Heart right ventricle (tissue), 16 donors: ENCODE results near the gene THAP9. TPM values are rescaled to one million over a fixed set of nuclear protein-coding genes. Genes with fewer than 3 reads are reported as not detected.
A peak's percentile ranks its signal among the peaks of the same experiment; 100 is the strongest.

Source experiments
- ATAC-seq, 8 donors: fragments of 200-7000 bp; cut with Tn5 transposase; one replicate each; pipeline ENCODE4 v1.9.1; 2020; ENCODE audit warnings: mild to moderate bottlenecking in 8 of 8, moderate library complexity in 8 of 8, moderate number of reproducible peaks in 1 of 8
- DNase-seq, 2 donors: peaks; one replicate each; pipeline ENCODE4 v3.0.0-alpha.2; 2020
- H3K27ac ChIP-seq, 10 donors: fragments of 200-600 bp; sonication (generic) in 2 of 10; one replicate each; pipeline versions ENCODE4 v1.5.0 to v1.8.0; 2020 to 2022; ENCODE audit warnings: mild to moderate bottlenecking in 3 of 10
- H3K27me3 ChIP-seq, 7 donors: fragments of 200-600 bp; one replicate each; pipeline ENCODE4 v1.8.0; 2021 to 2022; ENCODE audit warnings: mild to moderate bottlenecking in 2 of 7
- H3K36me3 ChIP-seq, 9 donors: fragments of 200-600 bp; sonication (generic) in 1 of 9; one replicate each; pipeline versions ENCODE4 v1.5.0 to v1.8.0; 2020 to 2022; ENCODE audit warnings: mild to moderate bottlenecking in 2 of 9
- H3K4me1 ChIP-seq, 9 donors: fragments of 200-600 bp; sonication (generic) in 1 of 9; one replicate each; pipeline versions ENCODE4 v1.5.0 to v1.8.0; 2020 to 2022; ENCODE audit warnings: mild to moderate bottlenecking in 4 of 9
- H3K4me3 ChIP-seq, 10 donors: fragments of 200-600 bp; sonication (generic) in 2 of 10; one replicate each; pipeline versions ENCODE4 v1.5.0 to v1.8.0; 2020 to 2022; ENCODE audit warnings: mild to moderate bottlenecking in 7 of 10, moderate library complexity in 2 of 10
- H3K9me3 ChIP-seq, 11 donors: fragments of 200-600 bp in 10 of 11; sonication (generic) in 2 of 11; one replicate each; pipeline versions ENCODE4 v1.5.0 to v1.8.0; 2013 to 2022; ENCODE audit warnings: mild to moderate bottlenecking in 2 of 11, control low read depth in 1 of 11, moderate library complexity in 1 of 11
- WGBS, 2 donors: extraction: QIAGEN DNeasy Blood & Tissue Kit; methylation state at CpG; one replicate each; pipeline ENCODE4 v1.1.7; 2013; ENCODE audit warnings: inconsistent platforms in 1 of 2; 5-methylcytosine and 5-hydroxymethylcytosine counted together
- intact Hi-C, 10 donors: fragments of 100-400 bp; cut with DNase I; formaldehyde crosslinking; loops; one replicate each; pipeline versions ENCODE4 v1.11.1 to v1.14.2; 2022
- polyA plus RNA-seq, 2 donors: library from polyadenylated mRNA; stranded (reverse); fragments of 200-250 nt; gene quantifications; one replicate each; pipeline ENCODE4 v1.2.3, GENCODE V29; 2013
- total RNA-seq, 10 donors: library from RNA; stranded (reverse); fragmentation: NEBNext Ultra II Directional in 3 of 10; extraction: Animal tissue kit (Norgen Biotek cat#: 25700) in 3 of 10; gene quantifications; one replicate each; pipeline versions ENCODE4 v1.2.1 to v1.2.4, GENCODE V29; 2021 to 2023
- TF ChIP-seq, protein P1 (sequence below), 9 donors: fragments of 200-600 bp; sonication (generic) in 2 of 9; IDR thresholded peaks; one replicate each; pipeline versions ENCODE4 v1.5.0 to v1.8.0; 2021 to 2022; ENCODE audit warnings: antibody characterized with exemption in 9 of 9, mild to moderate bottlenecking in 5 of 9, moderate library complexity in 1 of 9
- donor health status: Arrhythmogenic right ventricular cardiomyopathy.
- donor health status: ischemic (EF 13 %, LVEDD 7.1; RV severe dilation, severe dysfunction).
- donor health status: healthy with polysubstance abuse.
- donor health status: DM: no; HTN: yes; CAD: no.
- donor health status: DM: no; HTN: no; CAD: no.
- donor health status: ischemic (EF 25% LVEDD 6.9; RV normal size, moderate dysfunction).
- donor health status: ischemic (EF 25% LVEDD 5.7; RV mildly dilated, moderate dysfunction).
- donor health status: healthy.
- donor health status: DM: yes; HTN: yes; CAD: no.
- donor health status: Ischemic cardiomyopathy.
- donor health status: ischemic (EF 35%, LVEDD 5.7; RV mildly dilated, moderate dysfunction).
- donor health status: nonischemic (EF 11% LVEDD 7.7; RV severe dilation, severe dysfunction).
- donor health status: DM: yes; HTN: yes; CAD: no.
- donor health status: PGD.
- donor health status: ischemic (EF 29% LVEDD 5.4; RV normal size, mild dysfunction).
- donor health status: nonischemic (EF 23%, LVEDD 6.1; RV moderate dilation, normal function).

The THAP9 gene
- total and polyA plus RNA-seq, 12 donors = 1.9 to 9.1 (median 5.7) TPM

- no peak for DNase-seq
- Histone ChIP-seq H3K36me3 (peaks cover 0 to 36% (median 2%) of the 10 kb centered on the region in 9 donors), H3K4me1 (peaks cover 0 to 52% (median 36%) of the 10 kb centered on the region in 9 donors), H3K4me3 (peak overlapping the region; percentile 56 to 88 (median 72)), H3K9me3 (no peaks in the 10 kb centered on the region), H3K27me3 (no peaks in the 10 kb centered on the region), H3K27ac (peak overlapping the region; percentile 95 to 99 (median 99))
- intact Hi-C loops = loop anchor here in 8 of 10 donors (1.0 to 10.0 kb wide), 6 partner anchors 10 to 381 kb away; partner anchors contain the start of genes LIN54 (in 5 of the 8), COQ2 (in 1 of the 8) and SEC31A (in 1 of the 8)
- ATAC-seq = peak in 1 of 8 donors; percentile 24
- WGBS, 2 donors = 0 to 1% methylated on average over 8 of the region's 8 CpGs
- TF ChIP-seq, protein P1, sequence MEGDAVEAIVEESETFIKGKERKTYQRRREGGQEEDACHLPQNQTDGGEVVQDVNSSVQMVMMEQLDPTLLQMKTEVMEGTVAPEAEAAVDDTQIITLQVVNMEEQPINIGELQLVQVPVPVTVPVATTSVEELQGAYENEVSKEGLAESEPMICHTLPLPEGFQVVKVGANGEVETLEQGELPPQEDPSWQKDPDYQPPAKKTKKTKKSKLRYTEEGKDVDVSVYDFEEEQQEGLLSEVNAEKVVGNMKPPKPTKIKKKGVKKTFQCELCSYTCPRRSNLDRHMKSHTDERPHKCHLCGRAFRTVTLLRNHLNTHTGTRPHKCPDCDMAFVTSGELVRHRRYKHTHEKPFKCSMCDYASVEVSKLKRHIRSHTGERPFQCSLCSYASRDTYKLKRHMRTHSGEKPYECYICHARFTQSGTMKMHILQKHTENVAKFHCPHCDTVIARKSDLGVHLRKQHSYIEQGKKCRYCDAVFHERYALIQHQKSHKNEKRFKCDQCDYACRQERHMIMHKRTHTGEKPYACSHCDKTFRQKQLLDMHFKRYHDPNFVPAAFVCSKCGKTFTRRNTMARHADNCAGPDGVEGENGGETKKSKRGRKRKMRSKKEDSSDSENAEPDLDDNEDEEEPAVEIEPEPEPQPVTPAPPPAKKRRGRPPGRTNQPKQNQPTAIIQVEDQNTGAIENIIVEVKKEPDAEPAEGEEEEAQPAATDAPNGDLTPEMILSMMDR (IDR thresholded peaks at IDR 0.05) = no peak
These were observed 716 bp downstream of the THAP9 start for GRCh38 chr4:82901183-82901718.

- Histone ChIP-seq H3K36me3 (peaks cover 0 to 41% (median 8%) of the 10 kb centered on the region in 9 donors), H3K4me3 (no peak overlapping the region), H3K4me1 (peaks cover 0 to 28% (median 18%) of the 10 kb centered on the region in 9 donors), H3K9me3 (no peaks in the 10 kb centered on the region), H3K27me3 (no peaks in the 10 kb centered on the region), H3K27ac (no peak overlapping the region)
- TF ChIP-seq, protein P1 (IDR thresholded peaks at IDR 0.05) = no peak
- 92% methylated on average over 5 of the region's 5 CpGs for WGBS, 2 donors
- no peak for DNase-seq
- ATAC-seq = no peak
- intact Hi-C loops = loop anchor here in 6 of 10 donors (5.0 to 10.0 kb wide), 3 partner anchors 109 to 379 kb away; partner anchors contain the start of genes LIN54 (in 4 of the 6) and COQ2 (in 1 of the 6)
These were observed 3.2 kb downstream of the THAP9 start for GRCh38 chr4:82903737-82904136.

- TF ChIP-seq, protein P1 (IDR thresholded peaks at IDR 0.05) = no peak
- H3K9me3 ChIP-seq = no peaks in the 10 kb centered on the region
- H3K27me3 ChIP-seq = no peaks in the 10 kb centered on the region
- H3K27ac ChIP-seq = no peak overlapping the region
- intact Hi-C loops = loop anchor here in 1 of 10 donors (10.0 kb wide), 1 partner anchor 120 kb away; no protein-coding TSS in a partner anchor
- no peak for DNase-seq
- WGBS, 2 donors = 78 to 79% methylated on average over 2 of the region's 2 CpGs
- H3K36me3 ChIP-seq = peaks cover 0 to 56% (median 8%) of the 10 kb centered on the region in 9 donors
- no peak for ATAC-seq
- H3K4me1 ChIP-seq = peaks cover 0 to 18% (median 10%) of the 10 kb centered on the region in 9 donors
- H3K4me3 ChIP-seq = no peak overlapping the region
These were observed 4.7 kb downstream of the THAP9 start for GRCh38 chr4:82905205-82905604.

GRCh38 chr4:82906469-82906868, 5.9 kb downstream of the THAP9 start:
- no peak for ATAC-seq
- intact Hi-C loops = loop anchor here in 1 of 10 donors (10.0 kb wide), 1 partner anchor 118 kb away; no protein-coding TSS in a partner anchor
- no peak overlapping the region for H3K4me3 ChIP-seq
- TF ChIP-seq, protein P1 (IDR thresholded peaks at IDR 0.05) = no peak
- H3K27me3 ChIP-seq = no peaks in the 10 kb centered on the region
- 94 to 96% methylated on average over 3 of the region's 3 CpGs for whole genome bisulfite sequencing, 2 donors
- no peaks in the 10 kb centered on the region for H3K9me3 ChIP-seq
- H3K36me3 ChIP-seq = peaks cover 0 to 68% (median 8%) of the 10 kb centered on the region in 9 donors
- DNase-seq = no peak
- peaks cover 0 to 16% (median 8%) of the 10 kb centered on the region in 9 donors for H3K4me1 ChIP-seq
- H3K27ac ChIP-seq = no peak overlapping the region
